ENCODE measurements around the gene SMAD5.
A peak's percentile ranks its signal among the peaks of the same experiment; 100 is the strongest.

Gene SMAD5

GRCh38 chr5:136115183-136115865, 17.3 kb upstream of the SMAD5 start:
- DNase-seq: no peak

DNA sequence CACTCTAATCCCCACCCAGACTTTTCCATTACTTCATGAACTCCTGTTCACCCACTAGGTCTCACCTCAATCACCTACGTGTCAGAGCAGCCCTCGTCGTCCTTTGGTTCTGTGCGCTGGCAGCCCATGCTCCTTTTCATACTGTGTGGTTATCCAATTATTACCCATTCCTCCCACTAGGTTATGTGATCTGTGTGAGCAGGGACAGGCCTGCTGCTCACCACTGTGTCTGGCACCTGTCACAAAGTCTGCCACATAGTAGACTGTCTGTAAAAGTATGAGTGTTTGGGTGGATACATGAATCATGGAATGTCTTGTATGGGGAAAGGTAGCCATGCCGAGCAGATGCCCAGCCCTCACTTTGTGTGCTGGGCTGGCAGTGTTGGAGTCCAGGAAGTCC, 12.1 kb upstream of the SMAD5 start:
- DNase-seq: no peak

GRCh38 chr5:136123236-136123768, 9.3 kb upstream of the SMAD5 start:
- DNase-seq: no peak

- DNase-seq: no peak
These were observed 5.1 kb upstream of the SMAD5 start for GRCh38 chr5:136127560-136127959.

DNA sequence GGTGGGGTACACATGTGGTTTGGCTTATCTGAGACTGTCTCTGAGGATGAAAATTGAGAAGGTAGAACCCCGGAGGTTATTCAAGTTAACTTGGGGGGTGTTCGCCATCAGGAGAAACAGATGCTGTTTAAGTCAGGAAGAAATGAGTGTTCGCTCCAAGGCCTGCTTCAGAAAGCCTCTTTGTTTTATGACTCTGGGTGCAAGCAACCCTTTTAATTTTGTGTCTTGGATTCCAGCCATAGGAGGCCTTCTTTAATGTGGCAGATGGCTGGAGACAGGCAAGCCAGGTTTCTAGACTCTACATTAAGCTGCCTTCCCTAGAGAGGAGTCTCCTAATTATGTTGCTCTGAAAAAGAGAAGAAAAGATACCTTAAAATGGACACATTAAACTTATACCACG, 4.2 kb upstream of the SMAD5 start:
- no peak for DNase-seq

DNA sequence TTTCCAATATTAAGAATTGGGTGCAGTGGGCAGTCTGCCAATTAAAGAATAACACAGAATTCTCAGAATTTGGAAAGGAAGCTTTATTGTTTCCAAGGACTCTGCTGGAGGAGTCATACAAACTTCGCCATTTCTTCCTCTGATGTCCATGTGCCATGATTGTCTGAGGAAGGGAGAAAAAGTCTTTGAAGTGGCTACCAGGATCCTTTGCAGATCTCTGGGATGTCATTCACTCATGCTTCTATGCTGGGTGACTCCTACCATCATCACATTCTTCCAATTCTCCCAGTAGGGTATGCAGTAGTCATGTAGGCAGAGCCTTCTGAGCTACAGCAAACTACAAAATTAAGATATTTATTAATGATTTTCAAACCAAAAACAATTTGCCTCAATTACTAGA, 3.2 kb upstream of the SMAD5 start:
- DNase-seq: no peak

DNA sequence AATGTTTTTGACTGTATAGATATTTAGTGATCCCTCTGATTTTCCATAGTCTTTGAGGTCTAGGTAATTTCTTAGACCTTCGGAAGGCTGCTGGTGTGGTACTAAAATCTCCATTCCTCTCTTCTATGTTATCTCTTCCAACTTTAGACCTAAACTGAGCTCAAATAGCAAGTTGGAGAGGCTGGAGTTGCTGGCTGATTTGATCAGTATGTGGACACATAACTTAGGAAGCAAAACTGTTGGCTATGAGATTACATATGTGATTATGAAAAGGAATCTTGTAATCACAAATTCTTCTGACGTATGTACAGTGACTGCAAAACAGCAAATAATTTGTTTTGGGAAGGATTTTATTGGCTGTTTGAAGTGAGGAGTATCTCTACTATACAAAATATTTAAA, 2.1 kb upstream of the SMAD5 start:
- DNase-seq: no peak

DNA sequence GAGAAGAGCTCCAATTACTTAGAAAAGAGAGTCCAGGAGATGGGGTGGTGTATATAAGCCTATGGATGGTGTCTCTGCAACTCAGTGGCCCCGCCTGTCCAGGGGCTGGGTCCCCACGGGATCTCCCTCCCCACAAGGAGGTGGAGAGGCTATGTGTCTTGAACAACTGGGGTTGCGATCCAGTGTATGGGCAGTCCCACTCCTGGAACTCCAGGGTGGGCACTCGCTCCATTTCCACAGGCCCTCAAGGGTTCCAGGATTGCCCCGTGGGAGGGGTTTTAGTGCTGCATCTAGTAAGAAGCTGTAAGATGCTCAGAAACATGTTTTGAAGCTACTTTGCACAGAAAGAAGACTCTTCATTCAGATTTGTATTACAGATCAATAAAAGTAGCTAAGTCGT, 558 bp upstream of the SMAD5 start:
- DNase-seq: peak in 1 of 2 donors; percentile 9

- DNase-seq: peak; percentile 28 to 34
These were observed 727 bp downstream of the SMAD5 start for GRCh38 chr5:136133222-136133921.

DNA sequence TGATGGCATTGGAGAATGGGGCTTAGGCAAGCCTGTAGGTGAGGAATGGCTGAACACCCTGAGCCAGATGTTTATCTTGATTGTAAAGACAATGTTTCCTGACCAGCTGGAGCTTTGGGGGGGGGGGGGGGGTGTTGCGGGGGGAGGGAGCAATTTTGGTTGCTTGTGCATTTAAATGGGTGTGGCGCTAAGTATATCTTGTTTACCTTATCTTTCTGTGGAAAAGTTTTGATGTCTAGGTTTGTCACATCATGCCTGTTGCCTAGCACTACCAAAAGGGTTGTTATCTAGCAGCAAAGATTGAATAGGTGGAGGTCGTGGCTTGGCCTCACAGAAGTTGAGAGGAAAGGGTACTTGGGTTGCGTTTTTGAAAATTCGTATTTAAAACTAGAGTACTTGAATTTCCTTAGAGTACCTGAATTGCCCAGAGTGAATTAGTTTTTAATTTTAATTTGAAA, 1.3 kb downstream of the SMAD5 start:
- no peak for DNase-seq

- DNase-seq: no peak
These were observed 2.0 kb downstream of the SMAD5 start for GRCh38 chr5:136134653-136135052.

GRCh38 chr5:136135536-136135935, 2.9 kb downstream of the SMAD5 start:
- no peak for DNase-seq

DNA sequence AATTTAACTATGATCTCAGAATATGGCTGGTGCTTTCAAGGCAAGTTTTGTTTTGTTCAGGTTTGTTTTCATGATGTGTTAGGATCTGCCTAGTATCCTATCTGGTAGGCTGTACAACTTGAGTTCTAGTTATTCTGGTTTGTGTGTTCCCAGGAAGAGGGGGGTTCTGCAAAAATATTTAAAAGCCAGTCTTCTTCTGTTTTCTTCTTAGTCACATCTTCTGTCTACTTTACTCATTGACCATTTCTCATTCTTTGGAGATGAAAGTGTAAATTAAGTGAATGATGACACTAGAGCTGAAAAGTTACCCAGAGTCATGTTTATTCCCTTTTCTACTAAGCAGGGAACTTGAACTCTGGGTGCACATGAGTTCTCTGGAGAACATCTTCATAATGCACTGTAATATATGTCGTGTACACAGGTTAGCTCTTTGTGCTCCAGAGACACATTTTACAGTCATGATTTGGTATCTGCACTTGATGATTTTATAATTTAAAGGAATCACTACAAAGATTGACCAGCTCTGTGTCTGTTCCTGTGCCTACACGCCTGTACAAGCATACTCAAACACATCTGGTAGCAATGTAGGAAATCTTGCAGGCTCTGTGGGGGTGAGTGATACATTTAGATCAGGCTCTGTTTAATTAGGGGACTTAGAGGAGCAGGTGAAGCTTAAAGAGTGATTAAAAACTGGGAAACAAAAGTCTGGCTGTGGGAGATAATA, 5.0 kb downstream of the SMAD5 start:
- no peak for DNase-seq

DNA sequence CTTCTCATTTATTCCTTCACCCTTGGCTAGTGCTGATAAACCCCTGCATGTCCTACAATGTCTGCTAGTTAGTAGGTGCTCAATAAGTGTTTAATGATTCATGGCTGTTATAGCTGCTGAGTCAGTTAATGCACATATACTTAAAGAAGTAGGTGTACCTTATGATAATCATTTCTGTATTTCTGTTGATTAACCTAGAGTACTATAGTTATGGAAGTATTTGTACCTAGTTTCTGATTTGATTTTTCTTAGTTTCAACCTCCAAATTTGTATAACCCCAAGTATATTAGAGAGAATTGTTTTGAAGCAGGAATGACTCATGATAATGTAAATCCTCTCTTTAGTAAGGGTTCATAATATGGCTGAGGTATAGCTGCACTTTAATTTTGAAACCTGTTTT, 8.9 kb downstream of the SMAD5 start:
- DNase-seq: no peak

- DNase-seq: no peak
These were observed 10.7 kb downstream of the SMAD5 start for GRCh38 chr5:136143312-136143711.

GRCh38 chr5:136143763-136144162, 11.1 kb downstream of the SMAD5 start:
- no peak for DNase-seq

GRCh38 chr5:136145030-136145429, 12.4 kb downstream of the SMAD5 start:
- no peak for DNase-seq

GRCh38 chr5:136146201-136146600, 13.6 kb downstream of the SMAD5 start:
- DNase-seq: no peak

GRCh38 chr5:136147632-136148031, 15.0 kb downstream of the SMAD5 start:
- DNase-seq: no peak

- no peak for DNase-seq
These were observed 17.2 kb downstream of the SMAD5 start for GRCh38 chr5:136149891-136150290.

DNA sequence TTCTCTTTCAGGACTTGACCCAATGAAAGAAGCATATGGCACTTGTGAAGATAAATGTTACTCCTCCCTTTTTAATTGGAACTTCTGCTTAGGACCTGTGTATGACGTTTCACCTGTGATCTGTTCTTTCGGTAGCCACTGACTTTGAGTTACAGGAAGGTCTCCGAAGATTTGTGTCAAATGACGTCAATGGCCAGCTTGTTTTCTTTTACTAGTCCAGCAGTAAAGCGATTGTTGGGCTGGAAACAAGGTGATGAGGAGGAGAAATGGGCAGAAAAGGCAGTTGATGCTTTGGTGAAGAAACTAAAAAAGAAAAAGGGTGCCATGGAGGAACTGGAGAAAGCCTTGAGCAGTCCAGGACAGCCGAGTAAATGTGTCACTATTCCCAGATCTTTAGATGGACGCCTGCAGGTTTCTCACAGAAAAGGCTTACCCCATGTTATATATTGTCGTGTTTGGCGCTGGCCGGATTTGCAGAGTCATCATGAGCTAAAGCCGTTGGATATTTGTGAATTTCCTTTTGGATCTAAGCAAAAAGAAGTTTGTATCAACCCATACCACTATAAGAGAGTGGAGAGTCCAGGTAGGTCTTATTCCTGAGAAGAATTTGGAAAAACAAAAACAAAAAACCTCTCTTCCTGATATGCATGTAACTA, 21.1 kb downstream of the SMAD5 start:
- no peak for DNase-seq

- no peak for DNase-seq
These were observed 22.4 kb downstream of the SMAD5 start for GRCh38 chr5:136155078-136155477.

DNA sequence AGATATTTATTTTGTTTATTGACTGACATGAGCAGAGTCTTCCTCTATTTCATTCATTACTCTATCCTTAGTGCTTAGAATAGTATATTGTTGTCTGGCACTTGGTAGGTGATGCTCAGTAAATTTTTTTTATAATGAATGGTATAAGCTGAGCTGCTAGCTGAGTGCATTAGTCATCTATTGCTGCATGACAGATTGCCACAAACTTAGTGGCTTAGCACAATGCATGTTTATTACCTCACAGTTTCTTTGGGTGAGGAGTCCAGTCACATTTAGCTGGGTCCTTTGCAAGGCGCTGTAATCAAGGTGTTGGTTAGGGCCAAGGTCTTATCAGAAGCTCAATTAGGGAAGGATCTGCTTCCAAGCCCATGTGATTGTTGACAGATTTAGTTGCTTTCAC, 23.1 kb downstream of the SMAD5 start:
- DNase-seq: no peak
